Keratinocyte (primary cell): Measurements from ENCODE around the gene ADISSP. TPM values are rescaled to one million over a fixed set of nuclear protein-coding genes. Genes with fewer than 3 reads are reported as not detected.

Source experiments
- DNase-seq: peaks from one replicate; pipeline ENCODE4 v3.0.0-alpha.2; 2011; ENCODE audit warnings: low read depth, missing footprints, low spot score
- FAIRE-seq: peaks from 2 replicates; lab custom pipeline; 2011; peaks lifted over from hg19 to GRCh38; lab: Jason Lieb, UNC
- H2AFZ ChIP-seq: 2 replicates; pipeline ENCODE4 v1.6.0; 2012; ENCODE audit warnings: low read length, control low read depth, inconsistent platforms; ENCODE audit not compliant: control insufficient read depth
- H3K27ac ChIP-seq: 2 replicates; pipeline ENCODE4 v1.5.1; 2011; ENCODE audit warnings: low read length; ENCODE audit not compliant: control insufficient read depth, insufficient read depth
- H3K27me3 ChIP-seq: 3 replicates; pipeline ENCODE4 v1.6.0; 2011; ENCODE audit warnings: low read length; ENCODE audit not compliant: control insufficient read depth, insufficient read depth; ENCODE audit errors: extremely low read depth
- H3K36me3 ChIP-seq, 2 experiments: 2 replicates in 1 of 2; 3 replicates in 1 of 2; pipeline ENCODE4 v1.5.1; 2011; ENCODE audit warnings: low read length in 2 of 2, mild to moderate bottlenecking in 1 of 2; ENCODE audit not compliant: control insufficient read depth in 2 of 2, insufficient read depth in 2 of 2; ENCODE audit errors: extremely low read depth in 1 of 2
- H3K4me1 ChIP-seq: 3 replicates; pipeline ENCODE4 v1.5.1; 2011; ENCODE audit warnings: low read length; ENCODE audit not compliant: control insufficient read depth, insufficient read depth; ENCODE audit errors: extremely low read depth
- H3K4me2 ChIP-seq: 3 replicates; pipeline ENCODE4 v1.6.0; 2011; ENCODE audit warnings: low read depth, low read length; ENCODE audit not compliant: control insufficient read depth, insufficient read depth; ENCODE audit errors: extremely low read depth
- H3K4me3 ChIP-seq, 3 experiments: fragments of 200-600 bp in 1 of 3; sonication (generic) in 1 of 3; 2 replicates in 2 of 3; 3 replicates in 1 of 3; pipeline ENCODE4 v1.5.1; 2011 to 2016; ENCODE audit warnings: low read length in 3 of 3, mild to moderate bottlenecking in 3 of 3, control low read depth in 2 of 3, inconsistent platforms in 1 of 3, low read depth in 1 of 3, mixed read lengths in 1 of 3, mixed run types in 1 of 3, moderate library complexity in 1 of 3; ENCODE audit not compliant: control insufficient read depth in 2 of 3, insufficient read depth in 2 of 3; ENCODE audit errors: extremely low read depth in 1 of 3
- H3K79me2 ChIP-seq: 2 replicates; pipeline ENCODE4 v1.6.0; 2012; ENCODE audit warnings: low read length; ENCODE audit not compliant: control insufficient read depth, insufficient read depth
- H3K9ac ChIP-seq: 3 replicates; pipeline ENCODE4 v1.6.0; 2011; ENCODE audit warnings: low read length; ENCODE audit not compliant: control insufficient read depth, insufficient read depth; ENCODE audit errors: extremely low read depth
- H3K9me1 ChIP-seq: 3 replicates; pipeline ENCODE4 v1.6.0; 2011; ENCODE audit warnings: low read length; ENCODE audit not compliant: control insufficient read depth, insufficient read depth; ENCODE audit errors: extremely low read depth
- H3K9me3 ChIP-seq: 2 replicates; pipeline ENCODE4 v1.5.1; 2012; ENCODE audit warnings: low read depth, low read length; ENCODE audit not compliant: control insufficient read depth
- H4K20me1 ChIP-seq: 3 replicates; pipeline ENCODE4 v1.6.0; 2011; ENCODE audit warnings: low read length; ENCODE audit not compliant: control insufficient read depth, insufficient read depth; ENCODE audit errors: extremely low read depth
- EZH2 ChIP-seq: IDR thresholded peaks from one replicate; pipeline ENCODE4 v1.6.1; 2012; ENCODE audit warnings: inconsistent platforms, mild to moderate bottlenecking, low read length, moderate library complexity
- dilution Hi-C: fragments of 300-500 bp; cut with MboI; formaldehyde crosslinking; loops from one replicate; pipeline ENCODE4 v1.7.0; 2020; ENCODE audit warnings: low sequenced_read_pairs; ENCODE audit not compliant: extremely low pct_ligation_motif_present
- polyA plus RNA-seq, 5 experiments: library from polyadenylated mRNA; depleted of rRNA in 3 of 5; stranded (reverse) in 3 of 5; stranded (forward) in 1 of 5; unstranded in 1 of 5; fragments of >200 nt; gene quantifications; 1 replicate in 1 of 5; 2 replicates in 3 of 5; 3 replicates in 1 of 5; pipeline versions ENCODE4 v1.2.1 to v1.2.3, GENCODE V29; 2011 to 2012; ENCODE audit warnings: missing spikeins in 2 of 5, low read depth in 1 of 5, low replicate concordance in 1 of 5
- TF ChIP-seq, protein P1 (sequence below), 3 experiments: IDR thresholded peaks in 1 of 3; conservative IDR thresholded peaks in 1 of 3; optimal IDR thresholded peaks in 1 of 3; 2 replicates in 2 of 3; 3 replicates in 1 of 3; pipeline versions ENCODE3 to v1.5.1; 2011; ENCODE audit warnings: low read length in 3 of 3, mild to moderate bottlenecking in 3 of 3, moderate library complexity in 2 of 3, control low read depth in 1 of 3, inconsistent platforms in 1 of 3; ENCODE audit not compliant: insufficient read depth in 2 of 3; ENCODE audit errors: extremely low read depth in 1 of 3

The ADISSP gene
- polyA plus RNA-seq, 1 donor (not counting 4 experiments of a cell fraction or from before 2014, with no cell fraction given): 28.2 TPM

DNA sequence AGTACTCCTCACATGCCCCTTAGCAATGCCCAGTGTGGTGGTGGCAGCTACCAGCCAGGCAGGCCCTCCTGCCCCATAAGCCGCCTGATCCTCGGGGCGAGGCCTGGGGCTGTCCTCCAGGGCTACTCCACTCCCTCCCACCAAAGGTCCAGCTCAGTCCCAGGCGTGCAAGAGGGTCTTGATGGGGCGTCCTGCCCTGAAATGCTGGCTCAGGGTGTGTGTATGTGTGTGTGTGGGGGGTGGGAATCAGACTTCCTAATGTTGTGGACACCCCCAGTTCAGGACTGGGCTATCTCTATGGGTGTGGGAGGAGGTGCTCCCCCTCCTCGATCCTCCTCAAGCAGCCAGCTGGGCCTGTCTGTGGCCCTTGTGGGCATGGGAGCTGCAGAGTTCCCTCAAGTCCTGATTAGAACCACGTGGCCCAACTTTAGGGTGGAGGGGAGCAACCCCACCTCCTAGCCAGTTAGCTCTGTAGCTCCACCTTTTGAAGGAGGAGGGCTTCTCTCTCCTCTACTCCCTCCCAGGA, 27.6 kb downstream of the ADISSP start:
- no peak overlapping the region for H3K4me3 ChIP-seq
- no peak overlapping the region for H3K4me2 ChIP-seq
- dilution Hi-C loops: no loop called here
- H3K9me1 ChIP-seq: no peaks in the 10 kb centered on the region
- FAIRE-seq (no peak), DNase-seq (no peak)
- H3K9ac ChIP-seq: no peak overlapping the region
- no peaks in the 10 kb centered on the region for H3K36me3 ChIP-seq
- H3K4me1 ChIP-seq: no peaks in the 10 kb centered on the region
- H3K9me3 ChIP-seq: no peaks in the 10 kb centered on the region
- H3K79me2 ChIP-seq: no peaks in the 10 kb centered on the region
- TF ChIP-seq, protein P1, sequence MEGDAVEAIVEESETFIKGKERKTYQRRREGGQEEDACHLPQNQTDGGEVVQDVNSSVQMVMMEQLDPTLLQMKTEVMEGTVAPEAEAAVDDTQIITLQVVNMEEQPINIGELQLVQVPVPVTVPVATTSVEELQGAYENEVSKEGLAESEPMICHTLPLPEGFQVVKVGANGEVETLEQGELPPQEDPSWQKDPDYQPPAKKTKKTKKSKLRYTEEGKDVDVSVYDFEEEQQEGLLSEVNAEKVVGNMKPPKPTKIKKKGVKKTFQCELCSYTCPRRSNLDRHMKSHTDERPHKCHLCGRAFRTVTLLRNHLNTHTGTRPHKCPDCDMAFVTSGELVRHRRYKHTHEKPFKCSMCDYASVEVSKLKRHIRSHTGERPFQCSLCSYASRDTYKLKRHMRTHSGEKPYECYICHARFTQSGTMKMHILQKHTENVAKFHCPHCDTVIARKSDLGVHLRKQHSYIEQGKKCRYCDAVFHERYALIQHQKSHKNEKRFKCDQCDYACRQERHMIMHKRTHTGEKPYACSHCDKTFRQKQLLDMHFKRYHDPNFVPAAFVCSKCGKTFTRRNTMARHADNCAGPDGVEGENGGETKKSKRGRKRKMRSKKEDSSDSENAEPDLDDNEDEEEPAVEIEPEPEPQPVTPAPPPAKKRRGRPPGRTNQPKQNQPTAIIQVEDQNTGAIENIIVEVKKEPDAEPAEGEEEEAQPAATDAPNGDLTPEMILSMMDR (optimal IDR thresholded peaks at IDR 0.05 in 1 of 3, IDR thresholded peaks at IDR 0.05 in 1 of 3, conservative IDR thresholded peaks at IDR 0.05 in 1 of 3; ENCODE audit: extremely low read depth in 1 of 3, insufficient read depth in 2 of 3, low read length in 3 of 3): no peak
- no peak for TF ChIP-seq EZH2
- no peak overlapping the region for H2AFZ ChIP-seq
- H3K27me3 ChIP-seq: no peaks in the 10 kb centered on the region
- H4K20me1 ChIP-seq: no peaks in the 10 kb centered on the region
- H3K27ac ChIP-seq: no peak overlapping the region

DNA sequence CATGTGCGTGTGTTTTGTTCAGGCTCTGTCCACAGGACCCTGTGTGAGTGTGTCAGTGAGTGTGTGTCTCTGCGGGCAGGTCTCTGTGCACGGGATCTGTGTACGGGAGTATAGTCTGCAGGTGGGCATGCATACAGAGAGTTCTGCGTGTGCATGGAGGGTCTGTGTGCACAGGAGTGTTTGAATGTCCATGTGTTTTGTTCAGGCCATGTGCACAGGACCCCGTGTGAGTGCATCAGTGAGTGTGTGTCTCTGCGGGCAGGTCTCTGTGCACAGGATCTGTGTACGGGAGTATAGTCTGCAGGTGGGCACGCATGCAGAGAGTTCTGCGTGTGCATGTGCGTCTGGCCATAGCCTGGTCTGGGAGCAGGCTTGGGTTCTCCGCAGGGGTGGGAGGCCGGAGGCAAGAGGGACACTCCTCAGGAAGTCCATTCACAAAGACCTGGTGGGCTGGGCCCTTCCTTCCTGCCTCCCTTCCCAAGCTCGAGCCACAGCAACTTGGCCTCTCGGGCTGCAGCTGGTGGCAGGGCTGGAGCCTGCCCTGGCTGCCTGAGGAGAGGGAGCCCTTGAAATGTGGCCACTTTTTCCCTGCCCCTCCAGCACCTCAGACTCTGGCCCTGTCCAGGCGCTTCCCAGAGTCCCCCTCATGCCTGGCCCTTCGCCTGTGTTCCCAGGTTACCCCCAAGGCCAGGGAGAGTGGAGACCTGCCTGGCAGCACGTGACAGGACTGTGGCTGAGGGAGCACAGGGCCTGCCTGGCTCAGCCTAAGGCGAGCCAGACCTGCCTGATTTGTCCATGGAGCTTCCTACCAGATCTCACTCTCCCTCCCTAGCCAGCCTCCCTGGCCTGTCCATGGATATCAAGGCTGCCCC, 28.3 kb downstream of the ADISSP start:
- H3K27ac ChIP-seq: no peak overlapping the region
- H3K9me1 ChIP-seq: no peaks in the 10 kb centered on the region
- H3K4me2 ChIP-seq: no peak overlapping the region
- H3K79me2 ChIP-seq: no peaks in the 10 kb centered on the region
- TF ChIP-seq EZH2: no peak
- TF ChIP-seq, protein P1 (optimal IDR thresholded peaks at IDR 0.05 in 1 of 3, IDR thresholded peaks at IDR 0.05 in 1 of 3, conservative IDR thresholded peaks at IDR 0.05 in 1 of 3; ENCODE audit: extremely low read depth in 1 of 3, insufficient read depth in 2 of 3, low read length in 3 of 3): no peak
- DNase-seq: no peak
- no peaks in the 10 kb centered on the region for H4K20me1 ChIP-seq
- no peak overlapping the region for H3K4me3 ChIP-seq
- dilution Hi-C loops: no loop called here
- H3K4me1 ChIP-seq: no peaks in the 10 kb centered on the region
- H2AFZ ChIP-seq: no peak overlapping the region
- no peak overlapping the region for H3K9ac ChIP-seq
- no peaks in the 10 kb centered on the region for H3K27me3 ChIP-seq
- FAIRE-seq: no peak
- H3K36me3 ChIP-seq: no peaks in the 10 kb centered on the region
- H3K9me3 ChIP-seq: no peaks in the 10 kb centered on the region
